ENCODE measurements around the gene SDK2.

GRCh38 chr17:73389411-73389810, 254.8 kb downstream of the SDK2 start:
- no peak for TF ChIP-seq CTCF (IDR thresholded peaks at IDR 0.05)
- TF ChIP-seq POLR2A (IDR thresholded peaks at IDR 0.05) = no peak
